Ammon's horn (tissue), 1 donor: ENCODE results near the gene NR1H3.

ENCODE experiments used
- DNase-seq: peaks from one replicate; pipeline ENCODE4 v3.0.0-alpha.2; 2016; ENCODE audit warnings: low spot score

The NR1H3 gene

GRCh38 chr11:47269829-47270305 is 12.1 kb downstream of the NR1H3 start, which contains the start of gene MADD:
TSS of gene MADD (plus strand) at chr11:47270133.
- peak; percentile 88 for DNase-seq

GRCh38 chr11:47270331-47271271 is 12.8 kb downstream of the NR1H3 start:
- DNase-seq, result peak; percentile 52

- no peak for DNase-seq
These were observed 13.5 kb downstream of the NR1H3 start for GRCh38 chr11:47271328-47271727.

GRCh38 chr11:47271961-47272661 is 14.3 kb downstream of the NR1H3 start:
- DNase-seq, result peak; percentile 39

GRCh38 chr11:47272706-47273105 is 14.9 kb downstream of the NR1H3 start:
- no peak for DNase-seq

DNA sequence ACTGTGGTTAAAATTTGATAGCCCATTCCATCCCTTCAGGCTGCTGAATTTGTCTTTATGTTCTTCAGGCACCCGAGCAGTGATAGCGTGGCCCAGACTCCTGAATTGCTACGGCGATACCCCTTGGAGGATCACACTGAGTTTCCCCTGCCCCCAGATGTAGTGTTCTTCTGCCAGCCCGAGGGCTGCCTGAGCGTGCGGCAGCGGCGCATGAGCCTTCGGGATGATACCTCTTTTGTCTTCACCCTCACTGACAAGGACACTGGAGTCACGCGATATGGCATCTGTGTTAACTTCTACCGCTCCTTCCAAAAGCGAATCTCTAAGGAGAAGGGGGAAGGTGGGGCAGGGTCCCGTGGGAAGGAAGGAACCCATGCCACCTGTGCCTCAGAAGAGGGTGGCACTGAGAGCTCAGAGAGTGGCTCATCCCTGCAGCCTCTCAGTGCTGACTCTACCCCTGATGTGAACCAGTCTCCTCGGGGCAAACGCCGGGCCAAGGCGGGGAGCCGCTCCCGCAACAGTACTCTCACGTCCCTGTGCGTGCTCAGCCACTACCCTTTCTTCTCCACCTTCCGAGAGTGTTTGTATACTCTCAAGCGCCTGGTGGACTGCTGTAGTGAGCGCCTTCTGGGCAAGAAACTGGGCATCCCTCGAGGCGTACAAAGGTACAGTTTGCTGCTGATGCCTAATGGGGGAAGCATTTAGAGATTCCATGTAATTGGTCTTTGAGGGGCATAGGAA is 16.9 kb downstream of the NR1H3 start:
- DNase-seq, result no peak

GRCh38 chr11:47276923-47277322 is 19.1 kb downstream of the NR1H3 start:
- DNase-seq, result no peak

DNA sequence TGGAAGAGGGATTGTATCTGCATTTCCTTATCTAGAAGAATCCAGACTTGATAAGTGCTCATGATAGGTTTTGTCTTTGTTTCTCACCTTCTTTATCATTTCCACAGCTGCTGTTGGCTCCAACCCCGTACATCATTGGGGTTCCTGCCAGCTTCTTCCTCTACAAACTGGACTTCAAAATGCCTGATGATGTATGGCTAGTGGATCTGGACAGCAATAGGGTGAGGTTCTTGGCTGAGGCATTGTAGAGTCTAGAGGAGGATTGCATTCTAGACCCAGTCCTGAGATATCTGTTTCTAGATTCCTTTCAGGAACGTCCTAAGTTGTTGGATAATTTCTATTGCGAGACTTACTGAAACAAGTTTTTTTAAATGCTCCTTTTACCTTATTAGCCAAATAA is 20.3 kb downstream of the NR1H3 start:
- no peak for DNase-seq

GRCh38 chr11:47278769-47279168 is 21.0 kb downstream of the NR1H3 start:
- no peak for DNase-seq

DNA sequence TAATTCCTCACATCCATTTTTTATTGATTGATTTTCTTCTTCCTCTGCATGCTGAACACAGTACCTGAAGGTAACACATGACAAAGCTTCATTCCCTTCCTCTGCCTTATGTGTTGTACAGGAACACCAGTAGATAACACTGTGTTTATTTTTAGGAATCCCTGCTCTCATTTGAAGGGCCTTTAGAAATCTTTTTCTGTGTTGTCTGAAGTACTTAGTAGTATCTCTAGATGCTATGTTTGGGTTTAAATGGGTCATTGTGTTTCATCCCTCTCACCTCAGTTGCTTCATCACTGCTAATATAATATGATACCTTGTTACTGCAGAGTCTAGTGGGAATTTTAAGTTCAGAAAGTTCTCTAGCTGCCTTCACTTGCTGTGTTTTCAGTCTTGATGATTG is 22.3 kb downstream of the NR1H3 start:
- DNase-seq, result no peak

DNA sequence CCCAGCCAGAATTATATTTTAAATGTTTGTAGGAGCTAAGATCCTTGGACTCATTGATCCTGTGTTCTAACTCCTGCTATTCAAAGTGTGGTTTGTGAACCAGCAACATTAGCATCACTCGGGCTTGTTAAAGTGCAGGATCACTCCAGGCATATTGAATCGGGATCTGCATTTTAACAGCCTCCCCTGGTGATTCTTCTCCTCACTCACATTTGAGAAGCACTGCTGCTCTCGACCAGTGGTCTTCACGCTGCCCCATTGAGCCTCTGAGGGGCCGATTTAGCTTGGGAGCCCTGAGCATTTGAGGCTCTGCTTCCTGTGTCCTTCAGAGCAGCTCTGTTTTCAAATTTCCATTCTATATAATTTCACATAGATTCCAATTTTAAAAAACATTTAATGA is 23.1 kb downstream of the NR1H3 start:
- DNase-seq, result no peak

DNA sequence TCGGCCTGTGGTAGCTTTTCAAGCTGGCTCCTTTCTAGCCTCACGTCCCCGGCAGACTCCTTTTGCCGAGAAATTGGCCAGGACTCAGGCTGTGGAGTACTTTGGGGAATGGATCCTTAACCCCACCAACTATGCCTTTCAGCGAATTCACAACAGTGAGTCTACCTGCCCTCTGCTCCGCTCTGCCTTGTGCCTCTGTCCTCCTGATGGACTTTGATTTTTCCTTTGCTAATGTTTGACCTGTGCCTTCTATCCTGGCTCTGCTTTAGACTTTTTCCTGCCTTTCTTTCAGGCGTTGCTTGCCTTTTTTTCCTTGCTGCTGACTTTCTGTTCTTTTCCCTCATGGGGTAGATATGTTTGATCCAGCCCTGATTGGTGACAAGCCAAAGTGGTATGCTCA is 24.7 kb downstream of the NR1H3 start:
- DNase-seq, result no peak

DNA sequence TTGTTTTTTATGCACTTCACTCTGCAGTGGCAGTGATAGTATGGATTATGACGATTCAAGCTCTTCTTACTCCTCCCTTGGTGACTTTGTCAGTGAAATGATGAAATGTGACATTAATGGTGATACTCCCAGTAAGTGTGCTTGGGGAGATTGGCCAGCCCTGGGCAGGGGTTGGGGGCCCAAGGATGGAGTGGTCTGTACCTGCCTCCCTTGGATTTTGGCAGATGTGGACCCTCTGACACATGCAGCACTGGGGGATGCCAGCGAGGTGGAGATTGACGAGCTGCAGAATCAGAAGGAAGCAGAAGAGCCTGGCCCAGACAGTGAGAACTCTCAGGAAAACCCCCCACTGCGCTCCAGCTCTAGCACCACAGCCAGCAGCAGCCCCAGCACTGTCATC is 26.4 kb downstream of the NR1H3 start:
- DNase-seq, result no peak

GRCh38 chr11:47285969-47286770 is 28.4 kb downstream of the NR1H3 start:
- no peak for DNase-seq

GRCh38 chr11:47288066-47288465 is 30.3 kb downstream of the NR1H3 start:
- no peak for DNase-seq

GRCh38 chr11:47289856-47290255 is 32.1 kb downstream of the NR1H3 start:
- no peak for DNase-seq

DNA sequence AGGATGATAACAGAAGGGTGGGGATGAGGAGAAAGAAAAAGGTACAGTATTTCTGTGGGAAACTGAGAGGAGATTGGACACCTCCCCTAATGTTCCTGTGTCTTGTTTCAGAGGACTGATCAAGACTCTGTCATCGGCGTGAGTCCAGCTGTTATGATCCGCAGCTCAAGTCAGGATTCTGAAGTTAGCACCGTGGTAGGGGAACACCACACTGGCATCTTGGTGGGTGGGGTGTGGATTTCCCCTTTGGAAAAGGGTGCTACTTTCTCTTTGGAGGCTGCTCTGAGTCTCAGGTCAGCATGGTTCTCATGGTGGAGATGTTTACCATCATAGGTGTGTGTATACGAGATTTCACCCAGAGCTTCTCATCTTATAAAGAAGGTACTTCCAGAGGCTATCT is 37.6 kb downstream of the NR1H3 start:
- DNase-seq, result no peak

- no peak for DNase-seq
These were observed 38.2 kb downstream of the NR1H3 start for GRCh38 chr11:47296045-47296444.

DNA sequence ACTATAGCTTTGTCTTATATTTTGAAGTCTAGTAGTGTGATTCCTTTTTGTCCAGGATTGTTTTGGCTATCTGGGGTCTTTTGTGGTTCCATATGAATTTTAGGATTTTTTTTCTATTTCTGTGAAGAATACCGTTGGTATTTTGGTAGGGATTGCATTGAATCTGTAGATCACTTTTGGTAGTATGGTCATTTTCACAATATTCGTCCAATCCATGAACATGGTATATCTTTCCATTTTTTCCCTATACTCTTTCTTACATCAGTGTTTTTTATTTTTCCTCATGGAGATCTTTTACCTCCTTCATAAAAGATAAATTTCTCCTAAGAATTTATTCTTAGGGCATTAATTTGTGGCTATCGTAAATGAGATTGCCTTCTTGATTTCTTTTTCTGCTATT is 41.3 kb downstream of the NR1H3 start:
- DNase-seq, result no peak

DNA sequence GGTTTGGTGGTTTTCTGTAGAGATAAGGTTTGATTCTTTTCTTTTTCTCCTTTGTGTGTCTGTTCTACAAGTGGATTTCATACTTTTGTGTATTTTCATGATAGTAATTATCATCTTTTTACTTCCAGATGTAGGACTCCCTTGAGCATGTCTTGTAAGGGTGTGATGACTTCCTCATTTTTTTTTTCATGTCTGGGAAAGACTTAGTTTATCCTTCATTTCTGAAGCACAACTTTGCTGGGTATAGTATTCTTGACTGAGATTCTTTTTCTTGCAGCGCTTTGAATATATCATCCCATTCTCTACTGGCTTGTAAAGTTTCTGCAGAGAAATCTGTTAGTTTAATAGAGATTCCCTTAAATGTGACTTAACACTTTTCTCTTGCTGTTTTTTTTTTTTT is 45.1 kb downstream of the NR1H3 start:
- no peak for DNase-seq

GRCh38 chr11:47305734-47306483 is 48.1 kb downstream of the NR1H3 start:
- DNase-seq, result peak; percentile 85
